OCI-LY7 (cell line): Measurements from ENCODE around the gene MAP3K2. TPM values are rescaled to one million over a fixed set of nuclear protein-coding genes. Genes with fewer than 3 reads are reported as not detected.

Experiments
- BruUV-seq: library from RNA; stranded (reverse); fragments of 400-500 nt; replicated peaks from 2 replicates; lab custom pipeline; 2021; lab: Mats Ljungman, UMichigan
- CTCF ChIA-PET: fragments of 300-600 bp; sonication (Branson Sonifier 250); formaldehyde crosslinking; loops from one replicate; lab custom pipeline; 2022; ENCODE audit warnings: antibody characterized with exemption; ENCODE audit not compliant: unreplicated experiment; lab: Charles Lee
- POLR2A ChIA-PET: fragments of 300-600 bp; sonication (Branson Sonifier 250); formaldehyde crosslinking; loops from one replicate; lab custom pipeline; 2022; ENCODE audit warnings: antibody characterized with exemption; lab: Charles Lee
- DNase-seq: peaks from one replicate; pipeline ENCODE4 v3.0.0-alpha.2; 2015; ENCODE audit warnings: low spot score
- H2AFZ ChIP-seq: fragments of 200-600 bp; sonication (generic), shearing (Covaris generic); 2 replicates; pipeline ENCODE4 v1.6.1; 2014; ENCODE audit warnings: mild to moderate bottlenecking, antibody characterized with exemption, low read length, moderate library complexity
- H3K27ac ChIP-seq: fragments of 200-600 bp; sonication (generic); 2 replicates; pipeline ENCODE4 v1.5.1; 2014; ENCODE audit warnings: mixed run types, low read depth, mild to moderate bottlenecking, moderate library complexity, low read length, inconsistent platforms; ENCODE audit not compliant: poor library complexity, severe bottlenecking
- H3K36me3 ChIP-seq: fragments of 200-600 bp; sonication (generic); 2 replicates; pipeline ENCODE4 v1.6.1; 2014; ENCODE audit warnings: mild to moderate bottlenecking, antibody characterized with exemption, low read length, moderate library complexity, mixed read lengths; ENCODE audit not compliant: insufficient read depth
- H3K4me1 ChIP-seq: fragments of 200-600 bp; sonication (generic); 2 replicates; pipeline ENCODE4 v1.5.1; 2014; ENCODE audit warnings: mild to moderate bottlenecking, low read length; ENCODE audit not compliant: insufficient read depth, poor library complexity, severe bottlenecking
- H3K4me2 ChIP-seq: fragments of 200-600 bp; sonication (generic); 2 replicates; pipeline ENCODE4 v1.6.1; 2014; ENCODE audit warnings: mild to moderate bottlenecking, low read length
- H3K4me3 ChIP-seq: fragments of 200-600 bp; sonication (generic); 2 replicates; pipeline ENCODE4 v1.5.1; 2014; ENCODE audit warnings: mild to moderate bottlenecking, low read depth, low read length; ENCODE audit not compliant: poor library complexity, severe bottlenecking
- H3K79me2 ChIP-seq: fragments of 200-600 bp; sonication (generic); 2 replicates; pipeline ENCODE4 v1.6.1; 2016; ENCODE audit warnings: low read depth, mild to moderate bottlenecking, low read length, moderate library complexity, mixed read lengths; ENCODE audit not compliant: insufficient read depth
- H3K9me2 ChIP-seq: fragments of 200-600 bp; sonication (generic); 2 replicates; pipeline ENCODE4 v1.6.1; 2016; ENCODE audit warnings: mild to moderate bottlenecking, low read length, mixed read lengths; ENCODE audit not compliant: insufficient read depth
- H3K9me3 ChIP-seq: fragments of 200-600 bp; sonication (generic); 2 replicates; pipeline ENCODE4 v1.6.1; 2014; ENCODE audit warnings: mild to moderate bottlenecking, mixed run types, low read length, mixed read lengths
- H4K20me1 ChIP-seq: fragments of 200-600 bp; sonication (generic); 2 replicates; pipeline ENCODE4 v1.6.1; 2014; ENCODE audit warnings: mild to moderate bottlenecking, antibody characterized with exemption, low read length, moderate library complexity, mixed read lengths; ENCODE audit not compliant: insufficient read depth
- EZH2phosphoT487 ChIP-seq: fragments of 200-600 bp; sonication (generic); IDR thresholded peaks from 2 replicates; pipeline ENCODE4 v1.6.1; 2018; ENCODE audit warnings: low read depth, borderline replicate concordance, mild to moderate bottlenecking, mixed run types, antibody characterized with exemption, low read length, moderate library complexity, mixed read lengths
- intact Hi-C: fragments of 100-400 bp; cut with micrococcal nuclease; formaldehyde crosslinking; loops from one replicate; pipeline ENCODE4 v1.10.0; 2022; ENCODE audit not compliant: unreplicated experiment
- total RNA-seq, 2 experiments: library from RNA; depleted of rRNA in 1 of 2; stranded (reverse); fragments of >200 nt in 1 of 2; shearing (Covaris generic) in 1 of 2; gene quantifications; 2 replicates each; pipeline ENCODE4 v1.2.3, GENCODE V29; 2014 to 2022
- TF ChIP-seq, protein P1 (sequence below): fragments of 200-600 bp; sonication (generic); conservative IDR thresholded peaks from 2 replicates; pipeline ENCODE4 v1.5.1; 2014; ENCODE audit warnings: mild to moderate bottlenecking, antibody characterized with exemption, low read length, moderate library complexity, mixed read lengths

MAP3K2 gene
- total RNA-seq, 2 experiments from 2014 or later: 33.2 to 52.5 TPM

DNA sequence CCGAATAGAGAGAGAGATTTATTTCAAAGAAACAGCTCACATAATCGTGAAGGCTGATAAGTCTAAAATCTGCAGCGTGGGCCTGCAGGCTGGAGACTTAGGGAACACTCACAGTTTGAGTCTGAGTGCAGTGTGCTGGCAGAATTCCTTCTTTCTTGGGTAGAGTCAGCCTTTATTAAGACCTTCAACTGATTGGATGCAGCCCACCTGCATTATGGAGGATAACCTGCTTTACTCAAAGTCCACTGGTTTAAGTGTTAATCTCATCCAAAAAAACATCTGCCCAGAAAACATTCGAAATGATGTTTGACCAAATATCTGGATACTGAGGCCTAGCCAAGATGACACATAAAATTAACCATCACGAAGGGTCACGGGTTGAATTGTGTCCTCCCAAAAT is 46.7 kb upstream of the MAP3K2 start:
- H3K4me1 ChIP-seq: no peaks in the 10 kb centered on the region
- no peaks in the 10 kb centered on the region for H3K36me3 ChIP-seq
- H3K4me3 ChIP-seq: no peak overlapping the region
- H3K27ac ChIP-seq: no peak overlapping the region
- H4K20me1 ChIP-seq: no peaks in the 10 kb centered on the region
- POLR2A ChIA-PET: interaction anchor here (0.6 to 0.8 kb wide), 2 partner anchors 58 to 364 kb away, joined by 3 to 5 read pairs; no protein-coding TSS in a partner anchor
- intact Hi-C loops: no loop called here
- no peaks in the 10 kb centered on the region for H3K9me3 ChIP-seq
- H3K9me2 ChIP-seq: no peaks in the 10 kb centered on the region
- H3K4me2 ChIP-seq: no peak overlapping the region
- H2AFZ ChIP-seq: no peak overlapping the region
- no peaks in the 10 kb centered on the region for H3K79me2 ChIP-seq
- BruUV-seq: no TSS peak
- CTCF ChIA-PET: no interaction called here
- TF ChIP-seq, protein P1, sequence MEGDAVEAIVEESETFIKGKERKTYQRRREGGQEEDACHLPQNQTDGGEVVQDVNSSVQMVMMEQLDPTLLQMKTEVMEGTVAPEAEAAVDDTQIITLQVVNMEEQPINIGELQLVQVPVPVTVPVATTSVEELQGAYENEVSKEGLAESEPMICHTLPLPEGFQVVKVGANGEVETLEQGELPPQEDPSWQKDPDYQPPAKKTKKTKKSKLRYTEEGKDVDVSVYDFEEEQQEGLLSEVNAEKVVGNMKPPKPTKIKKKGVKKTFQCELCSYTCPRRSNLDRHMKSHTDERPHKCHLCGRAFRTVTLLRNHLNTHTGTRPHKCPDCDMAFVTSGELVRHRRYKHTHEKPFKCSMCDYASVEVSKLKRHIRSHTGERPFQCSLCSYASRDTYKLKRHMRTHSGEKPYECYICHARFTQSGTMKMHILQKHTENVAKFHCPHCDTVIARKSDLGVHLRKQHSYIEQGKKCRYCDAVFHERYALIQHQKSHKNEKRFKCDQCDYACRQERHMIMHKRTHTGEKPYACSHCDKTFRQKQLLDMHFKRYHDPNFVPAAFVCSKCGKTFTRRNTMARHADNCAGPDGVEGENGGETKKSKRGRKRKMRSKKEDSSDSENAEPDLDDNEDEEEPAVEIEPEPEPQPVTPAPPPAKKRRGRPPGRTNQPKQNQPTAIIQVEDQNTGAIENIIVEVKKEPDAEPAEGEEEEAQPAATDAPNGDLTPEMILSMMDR: no peak
- no peak for TF ChIP-seq EZH2phosphoT487
- no peak for DNase-seq

DNA sequence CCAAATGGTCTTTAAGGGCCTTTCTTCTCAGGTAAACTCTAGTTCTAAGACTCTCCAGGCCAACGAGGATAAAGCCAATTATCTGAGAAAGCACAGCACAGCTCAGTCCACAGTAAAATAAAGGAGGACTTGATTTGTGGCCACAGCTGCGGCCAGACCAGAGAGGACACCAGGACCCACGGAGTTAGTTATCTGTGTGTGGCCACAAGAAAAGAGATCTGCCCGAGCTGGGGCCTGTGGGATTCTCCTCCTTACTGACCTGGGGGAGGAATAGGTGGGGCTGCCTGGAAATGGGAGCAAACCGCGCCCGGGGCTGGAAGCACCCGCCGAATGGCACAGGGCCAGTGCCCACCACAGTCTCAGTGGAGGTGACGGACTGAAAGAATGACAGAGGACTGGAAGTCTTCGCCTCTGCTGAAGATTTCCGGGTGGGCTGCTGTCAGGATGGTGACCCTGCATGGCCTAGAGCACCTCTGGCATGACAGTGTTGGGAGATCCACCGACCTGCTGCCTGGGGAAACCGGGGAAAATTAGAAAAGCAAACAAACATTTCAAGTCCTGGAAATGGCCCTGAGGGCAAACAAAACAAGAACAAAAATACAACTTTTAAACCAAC is 43.7 kb upstream of the MAP3K2 start:
- Histone ChIP-seq H4K20me1 (no peaks in the 10 kb centered on the region), H3K27ac (no peak overlapping the region), H2AFZ (no peak overlapping the region), H3K4me1 (no peaks in the 10 kb centered on the region), H3K9me2 (no peaks in the 10 kb centered on the region), H3K9me3 (no peaks in the 10 kb centered on the region), H3K4me3 (no peak overlapping the region), H3K36me3 (no peaks in the 10 kb centered on the region), H3K79me2 (no peaks in the 10 kb centered on the region), H3K4me2 (no peak overlapping the region)
- CTCF ChIA-PET: no interaction called here
- POLR2A ChIA-PET: interaction anchor here (0.6 kb wide), 1 partner anchor 12 kb away, joined by 3 read pairs; no protein-coding TSS in a partner anchor
- intact Hi-C loops: no loop called here
- TF ChIP-seq EZH2phosphoT487: no peak
- TF ChIP-seq, protein P1: no peak
- BruUV-seq: no TSS peak
- no peak for DNase-seq

- H3K79me2 ChIP-seq: no peaks in the 10 kb centered on the region
- no peaks in the 10 kb centered on the region for H3K4me1 ChIP-seq
- intact Hi-C loops: no loop called here
- H4K20me1 ChIP-seq: no peaks in the 10 kb centered on the region
- H3K36me3 ChIP-seq: no peaks in the 10 kb centered on the region
- CTCF ChIA-PET: no interaction called here
- H3K9me2 ChIP-seq: no peaks in the 10 kb centered on the region
- no TSS peak for BruUV-seq
- DNase-seq: no peak
- H3K27ac ChIP-seq: no peak overlapping the region
- no peak overlapping the region for H3K4me3 ChIP-seq
- POLR2A ChIA-PET: interaction anchor here (0.6 to 0.8 kb wide), 2 partner anchors 21 to 268 kb away, joined by 3 to 5 read pairs; no protein-coding TSS in a partner anchor
- H2AFZ ChIP-seq: no peak overlapping the region
- H3K4me2 ChIP-seq: no peak overlapping the region
- no peaks in the 10 kb centered on the region for H3K9me3 ChIP-seq
- TF ChIP-seq EZH2phosphoT487: no peak
- TF ChIP-seq, protein P1: no peak
These were observed 42.2 kb upstream of the MAP3K2 start for GRCh38 chr2:127429844-127430425.
